ENCODE measurements around the gene EVI2B.
"Not testable (repeated sequence)": the region's sequence is repeated elsewhere in the genome, so short reads cannot be mapped to it uniquely, and the experiment has no call there.

The EVI2B gene

GRCh38 chr17:31310260-31310659 lies 3.6 kb downstream of the EVI2B start:
- no peak for DNase-seq

- no peak for DNase-seq
Measured at GRCh38 chr17:31309556-31309955, 4.3 kb downstream of the EVI2B start.

GRCh38 chr17:31308372-31309334 lies 5.2 kb downstream of the EVI2B start:
- DNase-seq: no peak

GRCh38 chr17:31307640-31308039 lies 6.2 kb downstream of the EVI2B start:
- DNase-seq: no peak

GRCh38 chr17:31299624-31300023 lies 14.2 kb downstream of the EVI2B start:
- no peak for DNase-seq

- no peak for DNase-seq
Measured at GRCh38 chr17:31297090-31297489, 16.8 kb downstream of the EVI2B start, which contains the start of gene OMG. Gene OMG, minus strand, starts transcription at chr17:31297239. Its CDS starts 908 bp downstream, at chr17:31296331.

- DNase-seq: no peak
Measured at GRCh38 chr17:31296142-31296541, 17.7 kb downstream of the EVI2B start.

GRCh38 chr17:31295489-31295871 lies 18.4 kb downstream of the EVI2B start:
- DNase-seq: no peak

- no peak for DNase-seq
Measured at GRCh38 chr17:31294820-31295488, 18.9 kb downstream of the EVI2B start.

- DNase-seq: no peak
Measured at GRCh38 chr17:31294231-31294630, 19.6 kb downstream of the EVI2B start.

- no peak for DNase-seq
Measured at GRCh38 chr17:31293581-31293980, 20.3 kb downstream of the EVI2B start.

GRCh38 chr17:31291820-31292219 lies 22.0 kb downstream of the EVI2B start:
- no peak for DNase-seq

- DNase-seq: no peak
Measured at GRCh38 chr17:31289790-31290189, 24.1 kb downstream of the EVI2B start.

GRCh38 chr17:31287932-31288331 lies 25.9 kb downstream of the EVI2B start:
- not testable (repeated sequence) for DNase-seq

- no peak for DNase-seq
Measured at GRCh38 chr17:31286587-31286986, 27.3 kb downstream of the EVI2B start.

- DNase-seq: no peak
Measured at GRCh38 chr17:31283841-31284240, 30.0 kb downstream of the EVI2B start.

- DNase-seq: no peak
Measured at GRCh38 chr17:31281061-31281460, 32.8 kb downstream of the EVI2B start.

- DNase-seq: no peak
Measured at GRCh38 chr17:31279401-31279800, 34.5 kb downstream of the EVI2B start.

GRCh38 chr17:31275116-31275515 lies 38.7 kb downstream of the EVI2B start:
- DNase-seq: no peak

- DNase-seq: no peak
Measured at GRCh38 chr17:31274252-31274651, 39.6 kb downstream of the EVI2B start.

GRCh38 chr17:31273516-31273915 lies 40.3 kb downstream of the EVI2B start:
- no peak for DNase-seq

GRCh38 chr17:31272803-31273202 lies 41.1 kb downstream of the EVI2B start:
- DNase-seq: no peak

- DNase-seq: no peak
Measured at GRCh38 chr17:31272236-31272635, 41.6 kb downstream of the EVI2B start.

GRCh38 chr17:31269578-31269983 lies 44.3 kb downstream of the EVI2B start:
- peak; percentile 67 for DNase-seq
